ENCODE results near the gene RLBP1. TPM values are rescaled to one million over a fixed set of nuclear protein-coding genes. Genes with fewer than 3 reads are reported as not detected.
A peak's percentile ranks its signal among the peaks of the same experiment; 100 is the strongest.
"Not testable (repeated sequence)": the region's sequence is repeated elsewhere in the genome, so short reads cannot be mapped to it uniquely, and the experiment has no call there.

Gene RLBP1
- polyA plus RNA-seq (ENCODE audit: insufficient read length in 3 of 3) = not detected
- long read RNA-seq, donor 1 = 0 reads
- long read RNA-seq, donor 2 = 0 reads
- long read RNA-seq, donor 3 = 0 reads
- long read RNA-seq, donor 4 = 0 reads
- long read RNA-seq, donor 5 = 0 reads
- long read RNA-seq, donor 6 = 0 reads
- long read RNA-seq, donor 7 = 0 reads
- long read RNA-seq, donor 8 = 0 reads
- long read RNA-seq, donor 9 = 0 reads
- long read RNA-seq, donor 10 = 0 reads
- long read RNA-seq, donor 11 = 0 reads
- long read RNA-seq, donor 12 = 0 reads
- long read RNA-seq, donor 13 = 0 reads
- long read RNA-seq, donor 14 = 0 reads
- long read RNA-seq, donor 15 = 0 reads
- long read RNA-seq, donor 16 = 0 reads

DNA sequence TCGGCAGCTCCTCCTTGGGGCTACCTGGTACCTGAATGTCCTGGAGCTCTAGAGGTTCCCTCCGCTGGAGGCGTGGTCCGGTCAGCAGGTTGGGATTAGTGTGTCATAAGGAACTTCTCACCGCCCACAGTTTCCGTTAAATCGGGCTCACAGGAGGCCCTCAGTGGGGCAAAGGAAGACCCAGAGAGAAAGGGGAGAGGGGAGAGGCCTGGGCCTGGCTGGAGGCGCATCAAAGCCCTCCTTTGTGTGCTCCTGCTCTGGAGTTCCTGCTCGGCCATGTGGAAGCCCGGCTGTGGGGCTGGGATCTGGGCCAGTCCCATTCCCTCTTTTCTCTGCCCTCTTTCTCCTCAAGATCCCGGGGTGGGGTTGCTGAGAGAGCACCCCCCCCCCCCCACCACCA, at the start of gene RLBP1:
RLBP1 (minus strand) TSS at position 37 of the 400 bp plus-strand sequence. CDS start 2,604 bp downstream, outside the sequence.
- DNase-seq = no peak

DNA sequence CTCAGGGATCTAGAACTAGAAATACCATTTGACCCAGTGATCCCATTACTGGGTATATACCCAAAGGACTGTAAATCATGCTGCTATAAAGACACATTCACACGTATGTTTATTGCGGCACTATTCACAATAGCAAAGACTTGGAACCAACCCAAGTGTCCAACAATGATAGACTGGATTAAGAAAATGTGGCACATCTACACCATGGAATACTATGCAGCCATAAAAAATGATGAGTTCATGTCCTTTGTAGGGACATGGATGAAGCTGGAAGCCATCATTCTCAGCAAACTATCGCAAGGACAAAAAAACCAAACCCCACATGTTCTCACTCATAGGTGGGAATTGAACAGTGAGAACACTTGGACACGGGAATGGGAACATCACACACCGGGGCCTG, 28.8 kb upstream of the RLBP1 start:
- DNase-seq = not testable (repeated sequence)

DNA sequence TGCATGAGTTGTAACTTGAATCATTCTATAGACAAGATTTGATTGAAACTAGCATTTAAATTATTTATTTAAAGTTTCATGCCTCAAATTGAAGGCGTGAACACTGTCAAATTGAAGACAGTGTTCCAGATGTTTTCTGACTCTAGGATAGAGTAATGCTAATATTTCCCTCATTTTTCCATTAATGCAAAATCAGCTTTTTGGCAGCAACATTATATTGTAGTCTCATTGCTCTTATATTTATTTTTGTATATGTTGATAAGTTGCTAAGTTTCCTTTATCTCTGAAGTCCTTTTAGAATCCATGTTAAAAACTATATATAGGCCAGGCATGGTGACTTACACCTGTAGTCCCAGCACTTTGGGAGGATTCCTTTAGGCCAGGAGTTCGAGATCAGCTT, 27.2 kb upstream of the RLBP1 start:
- DNase-seq = no peak

DNA sequence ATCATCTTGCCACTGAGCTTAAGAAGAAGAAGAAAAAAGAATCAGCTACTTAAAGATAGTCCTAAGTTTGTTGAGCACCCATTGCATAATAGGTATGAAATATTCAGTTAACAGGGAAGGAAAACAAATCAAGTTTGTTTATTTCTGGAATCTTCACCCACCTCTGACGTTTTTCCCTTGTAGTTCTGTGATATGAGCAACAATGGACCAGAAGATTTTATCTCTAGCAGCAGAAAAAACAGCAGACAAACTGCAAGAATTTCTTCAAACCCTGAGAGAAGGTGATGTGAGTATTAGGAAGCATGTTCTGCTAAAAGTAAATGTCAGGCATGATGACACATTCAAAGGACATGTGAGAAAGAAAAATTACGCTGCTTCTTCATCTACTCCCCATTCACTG, 26.1 kb upstream of the RLBP1 start:
- no peak for DNase-seq

DNA sequence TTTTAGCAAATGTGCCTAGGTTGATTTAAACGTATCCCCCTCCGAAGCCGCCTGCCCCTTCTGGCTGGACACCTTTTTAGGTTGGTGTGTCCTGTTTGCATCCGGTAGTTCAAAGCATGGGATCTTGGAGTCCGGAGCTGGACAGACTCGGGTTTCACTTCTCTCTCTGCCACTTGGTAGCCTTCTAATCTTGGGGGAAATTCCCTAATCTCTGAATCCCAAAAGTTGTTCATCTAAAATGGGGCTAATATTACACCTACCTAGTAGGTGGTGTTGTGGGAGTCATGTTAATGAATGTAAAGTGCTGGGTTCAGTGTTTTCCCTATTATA, 23.2 kb upstream of the RLBP1 start:
- no peak for DNase-seq

DNA sequence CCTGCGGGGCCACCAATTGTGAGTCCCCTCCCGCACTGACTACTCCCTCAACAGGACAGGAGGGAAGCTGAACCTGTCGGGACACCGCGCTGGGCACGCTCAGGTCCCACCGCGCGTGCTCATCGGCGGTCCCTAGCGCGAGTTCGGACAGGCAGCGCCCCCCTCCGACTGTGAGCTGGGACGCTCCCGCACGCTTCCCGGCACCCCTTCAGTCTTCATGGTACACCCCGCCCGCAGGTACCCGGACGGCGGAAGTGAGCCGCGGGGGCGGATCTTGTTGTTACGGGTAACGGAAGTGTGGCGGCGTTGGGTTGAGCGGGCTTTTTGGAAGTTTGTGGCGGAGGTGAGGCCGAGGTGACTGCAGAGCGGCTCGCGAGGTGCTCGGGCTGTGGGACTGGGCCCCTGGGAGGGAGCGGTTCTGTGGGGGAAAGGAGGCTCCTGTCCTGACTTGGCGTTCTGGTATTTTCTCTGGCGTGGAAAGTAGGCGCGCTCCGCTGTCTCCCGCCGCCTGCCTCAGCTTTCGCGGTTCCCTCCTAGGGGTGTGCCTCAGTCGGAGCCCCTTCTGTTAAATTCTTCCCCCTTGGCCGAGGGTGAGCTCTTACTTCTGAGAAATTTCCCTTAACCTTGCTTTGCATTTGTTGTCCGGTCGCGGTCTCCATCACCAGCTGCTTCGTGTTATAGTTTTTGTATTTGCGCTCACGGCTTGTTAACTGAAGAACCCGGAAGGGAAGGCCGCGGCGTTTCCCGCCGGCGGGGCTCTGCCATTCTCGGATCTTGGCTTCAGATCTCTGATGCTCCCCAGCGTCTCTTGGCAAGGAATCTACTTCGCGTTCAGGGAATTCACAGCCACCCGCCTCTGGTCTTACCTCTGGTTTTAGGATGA, 22.6 kb upstream of the RLBP1 start, which contains the start of gene FANCI:
FANCI (plus strand) TSS at position 289 of the 883 bp plus-strand sequence. CDS start 3,669 bp downstream, outside the sequence.
- peak; percentile 94 for DNase-seq

DNA sequence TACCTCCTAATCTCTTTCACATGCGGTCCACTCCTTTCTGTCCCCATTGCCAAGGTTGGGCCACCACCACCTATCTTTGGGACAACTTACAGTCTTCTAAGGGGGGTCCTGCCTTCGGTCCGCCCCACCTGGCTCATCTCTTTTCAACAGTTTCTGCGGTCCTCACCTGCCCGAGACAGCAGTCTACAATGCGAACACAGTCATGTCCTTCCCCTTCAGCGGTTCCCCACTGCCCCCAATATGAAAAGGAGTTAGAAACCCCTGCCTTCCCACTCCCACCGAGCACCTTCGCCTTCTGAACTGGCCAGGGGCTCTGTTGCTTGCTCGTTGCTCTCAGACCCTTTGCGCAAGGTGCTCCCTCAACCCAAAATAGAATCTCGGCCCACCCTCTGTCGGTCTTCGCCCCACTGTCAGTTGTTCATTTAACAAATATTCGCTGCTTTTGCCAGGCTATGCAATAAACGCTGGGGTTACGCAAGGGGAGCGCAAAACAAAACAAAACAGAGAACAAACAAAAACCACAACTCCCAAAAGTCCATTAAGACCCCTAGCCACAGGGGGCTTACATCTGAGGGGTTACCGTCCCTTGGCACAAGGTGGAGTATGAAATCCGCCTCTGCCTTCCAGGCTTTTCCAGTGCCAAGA, 21.8 kb upstream of the RLBP1 start:
- DNase-seq = no peak

DNA sequence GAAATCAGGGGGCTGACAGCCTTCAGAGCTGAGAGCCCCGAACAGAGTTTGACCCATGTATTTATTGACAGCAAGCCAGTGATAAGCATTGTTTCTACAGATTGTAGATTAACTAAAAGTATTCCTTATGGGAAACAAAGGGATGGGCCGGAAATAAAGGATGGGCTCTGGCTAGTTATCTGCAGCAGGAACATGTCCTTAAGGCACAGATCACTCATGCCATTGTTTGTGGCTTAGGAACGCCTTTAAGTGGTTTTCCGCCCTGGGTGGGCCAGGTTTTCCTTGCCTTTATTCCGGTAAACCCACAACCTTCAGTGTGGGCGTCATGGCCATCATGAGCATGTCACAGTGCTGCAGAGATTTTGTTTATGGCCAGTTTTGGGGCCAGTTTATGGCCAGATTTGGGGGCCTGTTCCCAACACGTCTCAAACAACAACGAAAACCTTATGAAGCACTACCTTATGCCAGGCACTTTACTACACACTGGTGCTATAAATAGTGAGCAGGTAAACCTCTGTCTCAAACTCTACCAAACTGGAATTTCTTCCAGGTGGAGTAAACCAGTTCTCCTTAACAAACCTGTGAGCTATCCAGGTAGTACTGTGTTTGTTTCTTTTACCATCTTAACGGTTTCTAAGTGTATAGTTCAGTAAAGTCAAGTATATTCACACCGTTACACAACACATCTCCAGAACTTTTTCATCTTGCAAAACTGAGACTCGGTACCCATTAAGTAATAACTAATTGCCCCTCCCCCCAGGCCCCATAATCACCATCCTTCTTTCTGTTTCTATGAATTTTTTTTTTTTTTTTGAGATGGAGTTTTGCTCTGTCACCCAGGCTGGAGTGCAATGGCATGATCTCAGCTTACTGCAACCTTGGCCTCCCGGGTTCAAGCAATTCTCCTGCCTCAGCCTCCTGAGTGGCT, 18.8 kb upstream of the RLBP1 start:
- DNase-seq = not testable (repeated sequence)

DNA sequence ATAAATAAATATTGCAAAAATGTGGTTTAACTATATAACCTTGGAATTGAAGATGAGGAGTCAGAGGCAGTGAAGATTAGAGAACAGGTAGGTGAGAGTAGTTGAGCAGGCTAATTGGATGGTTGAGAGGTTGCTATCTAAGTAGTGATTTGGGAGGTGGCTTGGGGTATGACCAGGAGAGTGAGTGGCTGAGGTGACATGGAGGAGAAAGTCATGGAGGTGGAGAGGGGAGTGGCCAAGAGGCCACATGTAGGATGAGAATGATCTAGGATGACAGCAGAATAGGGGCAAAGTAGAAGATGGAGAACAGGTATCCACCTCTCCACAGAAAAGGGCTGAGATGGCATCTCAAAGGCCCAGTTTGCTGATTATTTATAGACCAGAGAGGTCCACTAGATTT, 10.5 kb upstream of the RLBP1 start:
- DNase-seq = no peak

DNA sequence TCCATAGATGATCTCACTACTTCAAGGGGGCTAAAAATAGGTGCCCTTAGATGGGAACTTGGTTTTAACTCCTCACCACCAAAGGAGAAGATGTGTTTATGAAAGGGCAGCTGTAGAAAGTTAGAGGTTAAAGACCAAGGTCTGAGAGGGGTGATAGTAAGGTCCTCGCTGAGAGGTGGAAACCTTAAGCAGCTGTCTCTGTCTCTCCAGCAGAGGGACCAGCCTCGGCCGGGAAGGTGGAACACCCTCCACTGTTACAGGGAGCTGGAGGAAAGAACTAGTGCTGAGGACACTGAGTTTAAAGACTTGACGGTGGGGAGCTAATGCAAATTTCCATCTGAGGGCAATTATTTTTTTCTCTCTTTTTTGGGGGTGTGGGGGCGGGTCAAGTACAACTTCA, 8.9 kb upstream of the RLBP1 start:
- DNase-seq = no peak

DNA sequence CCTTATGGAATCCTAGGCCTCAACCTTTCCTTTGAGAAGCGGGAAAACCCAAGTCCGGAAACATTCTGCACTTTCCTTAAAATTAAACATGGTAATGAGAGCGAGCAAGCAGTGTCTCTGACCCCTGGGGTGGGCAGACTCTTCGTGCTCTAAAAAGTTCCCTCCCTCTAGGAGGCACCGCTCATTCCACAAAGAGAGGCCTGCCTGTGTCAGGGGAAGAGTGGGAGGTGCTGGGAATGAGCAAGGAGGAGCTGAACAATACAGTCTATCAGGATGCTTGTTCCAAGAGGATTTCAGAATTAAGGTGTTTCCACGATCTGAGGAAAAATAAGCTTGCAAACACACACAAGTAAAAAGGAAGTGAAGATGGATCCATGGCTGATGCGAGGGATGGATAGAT, 6.0 kb upstream of the RLBP1 start:
- no peak for DNase-seq

DNA sequence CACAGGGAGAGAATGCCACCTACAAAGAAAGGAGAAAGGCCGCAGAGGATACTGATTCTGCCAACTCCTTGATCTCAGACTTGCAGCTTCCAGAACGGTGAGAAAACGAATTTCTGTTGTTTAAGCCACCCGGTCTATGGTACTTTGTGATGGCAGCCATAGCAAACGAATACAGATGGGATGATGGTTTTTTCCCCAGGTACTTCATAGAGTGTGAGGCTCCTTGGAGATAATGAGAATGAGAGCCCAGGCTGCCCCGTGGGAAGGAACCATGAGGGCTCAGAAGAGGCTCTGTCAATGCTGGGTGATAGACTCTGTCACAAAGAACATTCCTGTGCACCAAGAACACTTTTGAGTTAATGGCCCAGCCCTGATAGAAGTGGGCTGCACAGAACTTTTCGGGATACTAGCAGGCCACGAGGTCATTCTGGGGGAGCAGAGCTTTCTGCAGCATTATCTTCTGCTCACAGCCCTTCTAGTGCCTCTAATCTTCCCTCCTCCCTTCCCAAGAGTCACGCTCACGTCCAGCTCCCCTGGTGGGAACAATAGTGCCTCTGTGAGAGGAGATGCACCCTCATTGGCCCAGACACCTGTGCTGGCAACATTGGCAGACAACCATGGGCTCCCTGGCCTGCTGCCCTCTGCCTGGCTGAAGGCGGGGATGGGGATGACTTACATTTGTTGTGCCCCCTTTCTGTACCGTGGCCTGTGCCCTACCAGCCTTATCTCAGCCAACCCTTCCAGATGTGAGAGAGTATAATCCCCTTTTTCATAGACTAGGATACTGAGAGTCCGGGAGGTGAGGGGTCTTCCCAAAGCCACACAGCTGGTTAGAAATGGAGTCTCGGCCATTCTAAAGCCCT, 5.2 kb upstream of the RLBP1 start:
- no peak for DNase-seq

DNA sequence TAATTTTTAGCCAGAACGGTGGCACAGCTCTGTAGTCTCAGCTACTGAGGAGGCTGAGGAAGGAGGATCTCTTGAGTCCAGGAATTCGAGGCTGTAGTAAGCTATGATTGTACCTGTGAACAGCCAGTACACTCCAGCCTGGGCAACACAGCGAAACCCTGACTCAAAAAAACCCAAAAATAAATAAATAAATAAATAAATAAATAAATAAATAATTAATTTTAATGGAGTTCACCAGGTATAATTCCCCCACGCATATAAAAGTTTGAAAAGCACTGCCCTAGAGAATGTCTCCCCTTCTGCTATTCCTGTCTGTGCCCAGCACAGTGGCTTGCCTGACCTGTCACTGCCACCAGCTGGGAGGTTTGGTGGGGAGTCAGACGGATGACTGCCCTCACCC, 4.2 kb upstream of the RLBP1 start:
- no peak for DNase-seq

DNA sequence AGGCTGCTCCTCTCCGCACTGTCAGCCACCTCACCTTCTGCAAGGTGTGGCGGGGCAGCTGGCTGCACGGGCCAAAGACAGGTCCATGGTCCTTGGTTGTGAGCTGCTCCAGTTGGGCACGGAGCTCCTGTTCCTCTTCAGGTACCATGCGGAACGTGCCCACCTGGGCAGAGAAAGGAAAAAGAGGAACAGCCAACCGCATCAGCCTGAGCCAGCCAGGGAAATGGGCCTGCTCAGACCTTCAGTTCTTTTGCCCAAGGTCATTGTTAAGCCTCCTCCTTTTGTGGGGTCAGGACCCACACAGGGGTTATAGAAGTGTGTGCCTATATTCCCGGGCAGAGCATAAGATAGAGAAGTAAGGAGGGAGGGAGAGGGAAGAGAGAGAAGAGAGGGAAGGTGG, 2.8 kb downstream of the RLBP1 start:
- no peak for DNase-seq

DNA sequence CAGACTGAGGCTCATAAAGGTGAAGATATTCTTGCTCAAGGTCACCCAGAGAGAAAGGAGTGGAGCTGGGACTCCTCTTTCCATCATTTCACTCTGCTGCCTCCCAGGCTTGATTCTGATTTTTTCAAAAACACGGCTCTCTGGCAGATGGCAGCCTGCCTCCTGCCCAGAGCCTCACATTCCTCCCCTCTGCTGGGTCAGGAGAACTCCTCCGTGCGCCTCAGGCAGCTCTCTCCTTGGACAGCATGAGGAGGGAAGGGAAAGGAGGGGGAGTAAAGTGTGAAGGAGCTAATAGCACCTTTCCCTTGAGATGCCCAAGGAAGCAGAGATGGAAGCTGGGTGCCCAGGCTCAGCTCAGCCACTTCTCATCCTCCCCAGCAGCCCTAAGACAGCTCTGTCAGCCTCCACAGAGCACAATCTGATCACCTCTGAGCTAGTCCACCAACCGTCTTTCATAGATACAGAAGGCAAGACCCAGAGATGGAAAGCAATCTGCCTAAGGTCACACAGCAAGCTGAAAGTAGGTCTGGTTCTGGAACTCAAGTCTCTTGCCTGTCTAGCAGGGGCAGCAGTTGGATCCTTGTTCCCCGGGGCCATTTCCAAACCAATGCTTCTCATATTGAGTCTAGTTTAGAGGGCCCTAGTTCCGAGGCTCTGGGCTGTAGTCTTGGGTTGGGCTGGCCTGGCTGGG, 3.5 kb downstream of the RLBP1 start:
- no peak for DNase-seq

DNA sequence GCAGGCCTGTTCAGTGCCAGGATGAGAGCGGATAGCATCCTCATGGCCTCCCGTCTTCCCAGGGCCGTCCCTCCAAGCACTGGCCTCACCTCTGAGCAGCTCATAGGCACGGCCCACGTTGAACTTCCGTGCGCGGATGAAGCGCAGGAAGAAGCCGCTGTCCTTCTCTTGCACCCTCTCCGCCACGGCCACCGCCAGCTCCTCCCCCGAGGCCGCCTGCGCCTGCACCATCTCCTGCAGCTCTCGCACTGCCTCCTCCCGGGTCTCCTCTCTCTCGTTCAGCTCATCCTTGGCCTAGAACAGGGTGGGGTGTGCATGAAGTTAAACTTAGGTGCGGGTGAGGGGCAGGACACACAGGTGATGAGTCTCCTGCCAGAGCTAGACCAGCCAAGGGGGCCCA, 4.3 kb downstream of the RLBP1 start:
- no peak for DNase-seq

DNA sequence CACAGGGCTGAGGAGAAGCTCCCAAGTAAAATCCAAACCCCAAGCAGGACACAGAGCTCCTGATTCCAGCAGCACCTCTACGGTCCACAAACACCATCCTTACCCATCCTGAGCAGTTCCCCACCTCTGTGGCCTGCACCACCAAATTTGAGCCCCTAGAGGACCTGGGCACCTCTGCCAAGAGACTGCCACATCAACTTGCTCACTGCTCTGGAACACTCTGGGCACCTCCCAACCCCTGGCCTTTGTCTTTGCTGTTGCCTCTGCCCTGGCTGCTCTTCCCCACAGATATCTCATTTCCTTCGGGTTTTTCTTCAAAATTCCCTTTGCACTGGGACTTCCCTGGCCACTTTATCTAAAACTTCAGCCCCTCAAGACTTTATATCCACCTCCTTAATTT, 5.8 kb downstream of the RLBP1 start:
- no peak for DNase-seq

DNA sequence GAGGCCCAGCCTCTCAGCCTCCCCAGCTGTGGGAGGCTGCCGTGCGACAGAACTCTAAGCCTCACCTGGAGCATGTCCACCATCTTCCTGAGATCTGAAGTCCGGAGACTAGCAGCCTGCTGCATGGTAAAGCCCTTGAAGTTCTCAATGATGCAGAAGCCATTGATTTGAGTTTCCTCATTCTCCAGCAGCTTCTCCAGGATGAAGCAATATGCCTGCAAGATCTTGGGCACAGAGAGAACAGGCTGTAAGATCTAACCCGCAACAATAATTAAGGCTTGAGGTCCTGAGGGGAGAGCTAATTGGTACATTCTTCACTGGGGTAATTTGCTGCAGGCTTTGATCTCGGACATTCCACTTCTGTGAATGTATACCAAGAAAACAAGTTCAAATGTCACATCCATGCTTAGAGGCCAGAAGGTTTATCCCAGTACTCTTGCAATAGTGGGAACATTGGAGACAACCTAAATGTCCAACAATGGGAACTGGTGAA, 9.7 kb downstream of the RLBP1 start:
- no peak for DNase-seq

DNA sequence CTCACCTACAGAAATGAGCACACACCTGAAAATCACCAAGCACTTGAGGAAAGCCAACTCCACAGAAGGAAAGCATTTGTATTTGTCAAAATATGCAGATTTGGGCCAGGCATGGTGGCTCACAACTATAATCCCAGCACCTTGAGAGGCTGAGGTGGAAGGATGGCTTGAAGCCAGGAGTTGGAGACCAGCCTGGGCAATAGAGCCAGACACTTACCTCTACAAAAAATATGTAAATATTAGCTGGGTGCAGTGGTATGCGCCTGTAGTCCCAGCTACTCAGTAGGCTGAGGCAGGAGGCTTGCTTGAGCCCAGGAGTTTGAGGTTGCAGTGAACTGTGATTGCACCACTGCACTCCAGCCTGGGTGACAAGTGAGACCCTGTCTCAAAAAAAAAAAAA, 12.3 kb downstream of the RLBP1 start:
- no peak for DNase-seq

DNA sequence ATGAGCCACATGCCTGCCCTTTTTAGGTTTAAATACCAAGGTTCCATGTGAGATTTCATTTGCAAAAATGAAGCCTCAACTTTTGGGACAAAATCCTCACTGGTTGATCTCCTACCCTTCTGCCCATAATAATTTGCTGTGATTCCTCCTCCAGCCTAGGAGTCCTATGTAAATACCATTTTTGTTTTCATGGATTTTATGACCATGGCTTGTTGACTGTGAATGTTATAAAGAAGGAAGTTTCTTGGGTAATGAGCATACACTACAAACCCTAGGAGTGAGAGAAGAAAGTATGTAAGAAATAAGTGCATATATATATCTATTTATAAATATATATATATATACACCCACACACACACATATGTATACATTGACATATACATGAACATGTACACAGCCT, 13.1 kb downstream of the RLBP1 start:
- DNase-seq = no peak
